H1 (cell line): ENCODE measurements around the gene GSK3B. TPM values are rescaled to one million over a fixed set of nuclear protein-coding genes. Genes with fewer than 3 reads are reported as not detected.

Experiments used
- CTCF ChIA-PET: fragments of 300-600 bp; sonication (Branson Sonifier 250); formaldehyde crosslinking; loops from one replicate; lab custom pipeline; 2021; ENCODE audit not compliant: partially characterized antibody; lab: Charles Lee
- POLR2A ChIA-PET: fragments of 300-600 bp; sonication (Branson Sonifier 250); formaldehyde crosslinking; loops from one replicate; lab custom pipeline; 2021; ENCODE audit warnings: inconsistent platforms; ENCODE audit not compliant: partially characterized antibody; lab: Charles Lee
- DNase-seq, 2 experiments: peaks; one replicate each; pipeline versions ENCODE4 v3.0.0 to v3.0.0-alpha.2; 2010 to 2022; ENCODE audit warnings: low spot score in 2 of 2, low read depth in 1 of 2, mixed read lengths in 1 of 2
- FAIRE-seq: peaks from 2 replicates; lab custom pipeline; 2011; peaks lifted over from hg19 to GRCh38; lab: Jason Lieb, UNC
- H2AFZ ChIP-seq: 2 replicates; pipeline ENCODE4 v1.8.1; 2012; ENCODE audit warnings: low read length, inconsistent platforms
- H2AK5ac ChIP-seq: 2 replicates; pipeline ENCODE4 v1.6.1; 2013; ENCODE audit warnings: low read depth, low read length
- H2BK120ac ChIP-seq: replicated peaks from 2 replicates; pipeline ENCODE3; 2013; ENCODE audit warnings: low read depth, low read length, inconsistent platforms
- H2BK12ac ChIP-seq: 2 replicates; pipeline ENCODE4 v1.6.1; 2013; ENCODE audit warnings: low read depth, low read length
- H2BK15ac ChIP-seq: 2 replicates; pipeline ENCODE4 v1.6.1; 2013; ENCODE audit warnings: low read length
- H2BK20ac ChIP-seq: 2 replicates; pipeline ENCODE4 v1.6.1; 2013; ENCODE audit warnings: low read length
- H2BK5ac ChIP-seq: 2 replicates; pipeline ENCODE4 v1.6.1; 2013; ENCODE audit warnings: low read depth, low read length
- H3K14ac ChIP-seq: 2 replicates; pipeline ENCODE4 v1.6.1; 2013; ENCODE audit warnings: inconsistent platforms; ENCODE audit not compliant: insufficient read length
- H3K18ac ChIP-seq: 2 replicates; pipeline ENCODE4 v1.6.1; 2013; ENCODE audit warnings: low read length; ENCODE audit errors: extremely low read depth
- H3K23ac ChIP-seq: 2 replicates; pipeline ENCODE4 v1.6.1; 2013; ENCODE audit warnings: inconsistent platforms; ENCODE audit not compliant: insufficient read length
- H3K23me2 ChIP-seq: 2 replicates; pipeline ENCODE4 v1.6.1; 2013; ENCODE audit warnings: low read depth, low read length
- H3K27ac ChIP-seq: 2 replicates; pipeline ENCODE4 v1.6.1; 2011; ENCODE audit warnings: low read depth, low read length, inconsistent platforms
- H3K27me3 ChIP-seq, 4 experiments: replicated peaks in 1 of 4; 1 replicate in 1 of 4; 2 replicates in 3 of 4; pipeline versions ENCODE4 v1.6.1 to v1.8.1; 2011 to 2013; ENCODE audit warnings: low read length in 3 of 4, mild to moderate bottlenecking in 3 of 4, inconsistent platforms in 2 of 4, mixed read lengths in 2 of 4, moderate library complexity in 1 of 4; ENCODE audit not compliant: control insufficient read depth in 3 of 4, insufficient read depth in 3 of 4; ENCODE audit errors: extremely low read depth in 1 of 4
- H3K36me3 ChIP-seq, 4 experiments: 2 replicates each; pipeline versions ENCODE4 v1.6.1 to v1.8.1; 2011 to 2013; ENCODE audit warnings: mild to moderate bottlenecking in 4 of 4, low read length in 3 of 4, moderate library complexity in 2 of 4, control low read depth in 1 of 4, inconsistent platforms in 1 of 4; ENCODE audit not compliant: insufficient read depth in 4 of 4, control insufficient read depth in 2 of 4
- H3K4ac ChIP-seq: replicated peaks from 2 replicates; pipeline ENCODE3; 2013; ENCODE audit warnings: low read length, low read depth, mixed read lengths, inconsistent platforms; ENCODE audit not compliant: insufficient read length
- H3K4me1 ChIP-seq, 4 experiments: replicated peaks in 1 of 4; 1 replicate in 1 of 4; 2 replicates in 3 of 4; pipeline versions ENCODE4 v1.6.1 to v1.8.1; 2011 to 2013; ENCODE audit warnings: low read length in 3 of 4, inconsistent platforms in 2 of 4, mixed read lengths in 1 of 4; ENCODE audit not compliant: insufficient read depth in 4 of 4, control insufficient read depth in 3 of 4
- H3K4me2 ChIP-seq, 2 experiments: 2 replicates each; pipeline versions ENCODE4 v1.6.1 to v1.8.1; 2011 to 2013; ENCODE audit warnings: low read depth in 2 of 2, low read length in 2 of 2, control low read depth in 1 of 2, inconsistent platforms in 1 of 2, mild to moderate bottlenecking in 1 of 2; ENCODE audit not compliant: insufficient read depth in 1 of 2
- H3K4me3 ChIP-seq, 4 experiments: fragments of 200-600, 300-600 bp in 1 of 4; sonication (generic), shearing (Covaris generic), sonication (Bioruptor Twin) in 1 of 4; 2 replicates each; pipeline versions ENCODE4 v1.5.1 to v1.8.1; 2011 to 2016; ENCODE audit warnings: low read length in 4 of 4, low read depth in 3 of 4, control low read depth in 2 of 4, inconsistent platforms in 2 of 4, mild to moderate bottlenecking in 2 of 4, mixed read lengths in 1 of 4, moderate library complexity in 1 of 4; ENCODE audit not compliant: insufficient read depth in 2 of 4; ENCODE audit errors: extremely low read depth in 1 of 4
- H3K56ac ChIP-seq: replicated peaks from 2 replicates; pipeline ENCODE3; 2013; ENCODE audit warnings: low read depth, mild to moderate bottlenecking, mixed read lengths, low read length, inconsistent platforms; ENCODE audit not compliant: insufficient read length
- H3K79me1 ChIP-seq: 2 replicates; pipeline ENCODE4 v1.6.1; 2013; ENCODE audit warnings: low read depth, low read length, control low read depth
- H3K79me2 ChIP-seq, 2 experiments: 2 replicates each; pipeline versions ENCODE4 v1.6.1 to v1.8.1; 2012 to 2013; ENCODE audit warnings: low read length in 2 of 2, mild to moderate bottlenecking in 2 of 2, inconsistent platforms in 1 of 2; ENCODE audit not compliant: insufficient read depth in 2 of 2, control insufficient read depth in 1 of 2
- H3K9ac ChIP-seq, 4 experiments: replicated peaks in 1 of 4; 1 replicate in 1 of 4; 2 replicates in 3 of 4; pipeline versions ENCODE4 v1.6.1 to v1.8.1; 2011 to 2013; ENCODE audit warnings: low read depth in 3 of 4, low read length in 3 of 4, control low read depth in 2 of 4, mild to moderate bottlenecking in 2 of 4, moderate library complexity in 2 of 4, inconsistent platforms in 1 of 4; ENCODE audit errors: extremely low read depth in 1 of 4
- H3K9me3 ChIP-seq, 2 experiments: 2 replicates each; pipeline versions ENCODE4 v1.6.1 to v1.8.1; 2012 to 2013; ENCODE audit warnings: mild to moderate bottlenecking in 2 of 2, moderate library complexity in 2 of 2, control low read depth in 1 of 2, inconsistent platforms in 1 of 2, low read depth in 1 of 2, low read length in 1 of 2, mixed read lengths in 1 of 2; ENCODE audit not compliant: insufficient read depth in 2 of 2
- H4K20me1 ChIP-seq, 2 experiments: replicated peaks in 1 of 2; 2 replicates each; pipeline versions ENCODE3 to v1.8.1; 2011 to 2013; ENCODE audit warnings: inconsistent platforms in 2 of 2, low read length in 2 of 2, mild to moderate bottlenecking in 1 of 2; ENCODE audit not compliant: insufficient read depth in 2 of 2, control insufficient read depth in 1 of 2
- H4K5ac ChIP-seq: 2 replicates; pipeline ENCODE4 v1.6.1; 2013; ENCODE audit warnings: low read length, low read depth, mixed read lengths, inconsistent platforms; ENCODE audit not compliant: insufficient read length
- H4K8ac ChIP-seq: 2 replicates; pipeline ENCODE4 v1.8.0; 2013; ENCODE audit warnings: mild to moderate bottlenecking, moderate library complexity, low read length, inconsistent platforms; ENCODE audit not compliant: insufficient read depth; ENCODE audit errors: extremely low read depth
- H4K91ac ChIP-seq: replicated peaks from 2 replicates; pipeline ENCODE3; 2013; ENCODE audit warnings: low read length, mixed read lengths, inconsistent platforms; ENCODE audit not compliant: insufficient read length
- FOSL1 ChIP-seq: IDR thresholded peaks from 2 replicates; pipeline ENCODE4 v1.6.1; 2011; ENCODE audit warnings: mild to moderate bottlenecking, low read depth, low read length, moderate library complexity; ENCODE audit not compliant: insufficient read depth
- GABPA ChIP-seq: IDR thresholded peaks from 2 replicates; pipeline ENCODE4 v1.6.1; 2011; ENCODE audit warnings: mild to moderate bottlenecking, low read length, moderate library complexity, borderline replicate concordance; ENCODE audit not compliant: insufficient read depth
- GTF2F1 ChIP-seq: IDR thresholded peaks from 2 replicates; pipeline ENCODE4 v1.6.1; 2012; ENCODE audit warnings: low read depth, low read length, improper control_type of control experiment, borderline replicate concordance
- SIN3A ChIP-seq, 2 experiments: IDR thresholded peaks in 1 of 2; conservative IDR thresholded peaks in 1 of 2; 2 replicates each; pipeline ENCODE4 v1.6.1; 2011 to 2012; ENCODE audit warnings: low read length in 2 of 2, improper control_type of control experiment in 1 of 2, low read depth in 1 of 2, mild to moderate bottlenecking in 1 of 2
- SIX5 ChIP-seq: IDR thresholded peaks from 2 replicates; pipeline ENCODE4 v1.6.1; 2011; ENCODE audit warnings: mild to moderate bottlenecking, low read depth, low read length
- WGBS, 2 experiments: shearing (Covaris generic) in 1 of 2; methylation state at CpG; one replicate each; pipeline versions ENCODE4 v1.1.6 to v1.1.7; 2013 to 2015; ENCODE audit warnings: low lambda C conversion rate in 2 of 2, mixed read lengths in 2 of 2, inconsistent platforms in 1 of 2, low coverage in 1 of 2, missing lambda C conversion rate in 1 of 2; ENCODE audit not compliant: insufficient replicate concordance in 2 of 2, insufficient coverage in 1 of 2, insufficient read length in 1 of 2; ENCODE audit errors: extremely low coverage in 1 of 2, missing lambda C conversion rate in 1 of 2; 5-methylcytosine and 5-hydroxymethylcytosine counted together
- polyA plus RNA-seq, 7 experiments: library from polyadenylated mRNA; depleted of rRNA in 3 of 7; stranded (reverse) in 5 of 7; unstranded in 2 of 7; fragments of >200 nt in 5 of 7; fragments of 200-250 nt in 2 of 7; gene quantifications; 1 replicate in 5 of 7; 2 replicates in 1 of 7; 4 replicates in 1 of 7; pipeline versions ENCODE4 v1.2.1 to v1.2.3, GENCODE V29; 2011 to 2013; ENCODE audit warnings: missing spikeins in 2 of 7, mixed read lengths in 2 of 7
- total RNA-seq: library from RNA; stranded (reverse); fragmentation: NEBNext Ultra II Directional; extraction: Animal tissue kit (Norgen Biotek cat#: 25700); gene quantifications from 2 replicates; pipeline ENCODE4 v1.2.1, GENCODE V29; 2021

Gene GSK3B
- total and polyA plus RNA-seq, 2 of the 8 experiments (the other 6 are each of a cell fraction or from before 2014, with no cell fraction given), result 24.2 to 50.7 TPM

GRCh38 chr3:119841808-119842471 is 252.3 kb downstream of the GSK3B start:
- 93% methylated on average over 2 of the region's 2 CpGs; no CpG with 5 or more reads in 1 of the 2 experiments for WGBS, 2 experiments
- Histone ChIP-seq H3K4me1 (no peaks in the 10 kb centered on the region), H3K23me2 (no peaks in the 10 kb centered on the region; the same call in 1 of the 2 replicates), H3K4ac (no peak overlapping the region), H3K9ac (no peak overlapping the region), H3K27me3 (no peaks in the 10 kb centered on the region), H3K79me2 (no peaks in the 10 kb centered on the region), H2BK12ac (no peak overlapping the region), H4K8ac (no peak overlapping the region), H2BK15ac (no peak overlapping the region), H3K36me3 (peaks cover 0 to 3% (median 0%) of the 10 kb centered on the region in 4 experiments; a peak in 1 of 8 replicates), H4K91ac (no peak overlapping the region), H3K23ac (no peak overlapping the region), H3K56ac (no peak overlapping the region), H3K9me3 (no peaks in the 10 kb centered on the region), H2AK5ac (no peak overlapping the region), H3K18ac (no peak overlapping the region), H2BK20ac (no peak overlapping the region), H2AFZ (no peak overlapping the region), H3K14ac (no peak overlapping the region), H3K4me2 (no peak overlapping the region), H4K5ac (no peak overlapping the region), H3K4me3 (no peak overlapping the region), H3K27ac (no peak overlapping the region), H2BK5ac (no peak overlapping the region), H4K20me1 (no peaks in the 10 kb centered on the region), H3K79me1 (no peaks in the 10 kb centered on the region), H2BK120ac (no peak overlapping the region)
- no peak for TF ChIP-seq SIN3A (conservative IDR thresholded peaks at IDR 0.05 in 1 of 2, IDR thresholded peaks at IDR 0.05 in 1 of 2; ENCODE audit: low read depth in 1 of 2, low read length in 2 of 2)
- no peak for TF ChIP-seq GTF2F1
- TF ChIP-seq GABPA, result no peak
- no peak for TF ChIP-seq SIX5
- no peak for TF ChIP-seq FOSL1
- POLR2A ChIA-PET, result no interaction called here
- CTCF ChIA-PET, result interaction anchor here (1.0 to 1.9 kb wide), 2 partner anchors 10 to 11 kb away, joined by 3 to 6 read pairs; no protein-coding TSS in a partner anchor
- FAIRE-seq, result no peak
- no peak for DNase-seq
